Inflammatory macrophage treated with lipopolysaccharide for 4 hours (primary cell): ENCODE measurements around the gene HEXIM1.
A peak's percentile ranks its signal among the peaks of the same experiment; 100 is the strongest.
"Not testable (repeated sequence)": the region's sequence is repeated elsewhere in the genome, so short reads cannot be mapped to it uniquely, and the experiment has no call there.

Experiments used
- DNase-seq: peaks from one replicate; pipeline ENCODE4 v3.0.0-alpha.2; 2020

The HEXIM1 gene

GRCh38 chr17:45114117-45114932, 34.0 kb upstream of the HEXIM1 start:
- DNase-seq: no peak

- DNase-seq: no peak
Measured at GRCh38 chr17:45115015-45115625, 33.2 kb upstream of the HEXIM1 start.

- DNase-seq: no peak
Measured at GRCh38 chr17:45115871-45116270, 32.4 kb upstream of the HEXIM1 start.

DNA sequence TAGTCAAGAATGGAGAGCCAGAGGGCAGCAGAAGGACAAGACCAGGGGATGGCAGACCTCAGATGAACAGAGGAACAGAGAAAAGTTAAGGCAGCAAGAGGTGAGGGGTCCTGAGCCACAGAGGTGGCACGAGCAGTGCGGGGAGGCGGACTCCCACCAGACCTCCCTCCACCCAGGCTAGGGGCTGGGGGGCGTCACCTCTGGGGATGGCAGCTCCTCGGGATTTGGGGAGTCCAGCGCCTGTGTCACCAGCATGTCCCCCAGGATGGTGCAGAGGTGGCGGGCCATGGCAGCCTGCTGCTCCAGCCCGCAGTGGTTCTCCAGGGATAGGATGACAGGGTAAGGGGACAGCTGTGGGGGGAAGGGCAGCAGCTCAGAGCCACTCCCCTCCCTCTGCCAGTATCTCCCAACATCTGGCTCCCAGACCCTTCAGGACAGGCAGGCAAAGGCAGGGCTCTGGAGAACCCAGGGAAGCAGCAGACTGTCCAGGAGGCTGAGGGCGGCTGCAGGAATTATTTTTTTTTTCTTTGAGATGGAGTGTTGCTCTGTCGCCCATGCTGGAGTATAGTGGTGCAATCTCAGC, 31.8 kb upstream of the HEXIM1 start:
- no peak for DNase-seq

DNA sequence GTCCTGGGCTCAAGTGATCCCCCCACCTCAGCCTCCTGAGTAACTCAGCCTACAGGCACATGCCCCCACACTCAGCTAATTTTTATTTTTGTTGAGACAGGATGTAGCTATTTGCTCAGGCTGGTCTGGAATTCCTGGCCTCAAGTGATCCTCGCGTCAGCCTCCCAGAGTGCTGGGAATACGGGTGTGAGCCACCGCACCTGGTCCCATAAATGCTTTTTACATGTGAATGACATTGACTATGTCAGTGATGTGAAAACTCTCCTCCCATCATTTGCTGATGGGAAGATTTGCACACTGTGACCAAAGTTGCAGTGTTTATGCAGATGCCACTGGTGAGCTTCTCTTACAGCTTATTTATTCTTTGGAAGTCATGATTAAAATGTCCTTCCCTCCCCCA, 30.9 kb upstream of the HEXIM1 start:
- no peak for DNase-seq

DNA sequence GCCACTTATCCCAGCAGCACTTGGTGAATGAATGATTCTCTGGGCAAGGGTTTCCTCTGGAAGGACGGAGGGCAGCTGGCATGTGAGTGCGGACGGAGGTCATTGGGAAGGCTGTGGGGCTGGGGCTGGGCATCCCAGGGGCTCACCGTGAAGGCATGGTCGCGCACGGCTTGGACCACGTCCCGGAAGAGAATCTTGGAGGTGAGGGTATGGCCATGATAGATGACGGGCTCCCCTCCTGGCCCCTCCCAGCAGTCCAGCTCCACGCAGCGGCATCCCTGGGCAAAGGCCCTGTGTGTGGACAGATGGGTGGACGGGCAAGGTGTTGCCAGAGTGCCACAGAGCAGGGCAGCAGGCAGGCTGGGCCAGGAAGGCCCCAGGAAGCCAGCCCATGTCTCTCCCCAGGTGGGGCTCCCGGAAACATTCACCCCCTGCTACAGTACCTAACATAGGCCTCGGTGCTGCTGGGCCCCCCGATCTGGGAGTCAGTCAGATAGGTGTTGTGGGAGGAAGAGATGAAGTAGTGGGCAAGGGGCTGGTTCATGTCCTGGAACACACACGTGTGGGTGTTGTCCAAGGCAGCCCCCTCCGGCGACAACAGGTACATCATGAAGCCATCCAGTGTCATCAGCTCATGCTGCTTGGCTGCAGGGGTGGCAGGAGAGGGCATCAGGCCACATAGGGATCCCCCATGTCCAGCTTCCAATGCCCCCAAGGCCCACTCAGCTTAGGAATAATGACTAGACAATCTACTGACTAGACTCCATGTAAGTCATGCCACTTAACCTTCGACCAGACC, 30.2 kb upstream of the HEXIM1 start:
- DNase-seq: no peak

GRCh38 chr17:45118691-45119090, 29.6 kb upstream of the HEXIM1 start:
- no peak for DNase-seq

GRCh38 chr17:45119964-45120363, 28.3 kb upstream of the HEXIM1 start:
- DNase-seq: no peak

DNA sequence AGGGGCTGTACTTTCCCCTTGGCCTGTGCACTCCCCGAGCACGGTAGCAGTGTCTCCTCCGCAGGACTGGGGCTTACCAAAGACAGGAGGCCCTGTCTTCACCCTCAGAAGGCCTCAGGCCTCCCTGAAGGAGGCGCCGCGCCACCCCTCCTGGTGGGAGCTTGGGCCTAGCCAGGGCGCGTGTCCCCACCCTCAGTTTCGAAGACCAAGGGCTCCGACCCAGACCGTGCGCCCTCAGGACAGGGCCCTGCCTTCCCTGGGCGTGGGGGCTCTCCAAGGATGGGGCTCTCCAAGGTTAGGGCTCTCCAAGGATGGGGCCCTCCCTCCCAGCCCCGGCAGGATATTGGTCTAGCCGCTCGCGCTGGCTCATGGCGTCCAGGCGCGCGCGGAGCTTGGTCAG, 27.7 kb upstream of the HEXIM1 start:
- DNase-seq: no peak

- DNase-seq: no peak
Measured at GRCh38 chr17:45121055-45121454, 27.2 kb upstream of the HEXIM1 start.

DNA sequence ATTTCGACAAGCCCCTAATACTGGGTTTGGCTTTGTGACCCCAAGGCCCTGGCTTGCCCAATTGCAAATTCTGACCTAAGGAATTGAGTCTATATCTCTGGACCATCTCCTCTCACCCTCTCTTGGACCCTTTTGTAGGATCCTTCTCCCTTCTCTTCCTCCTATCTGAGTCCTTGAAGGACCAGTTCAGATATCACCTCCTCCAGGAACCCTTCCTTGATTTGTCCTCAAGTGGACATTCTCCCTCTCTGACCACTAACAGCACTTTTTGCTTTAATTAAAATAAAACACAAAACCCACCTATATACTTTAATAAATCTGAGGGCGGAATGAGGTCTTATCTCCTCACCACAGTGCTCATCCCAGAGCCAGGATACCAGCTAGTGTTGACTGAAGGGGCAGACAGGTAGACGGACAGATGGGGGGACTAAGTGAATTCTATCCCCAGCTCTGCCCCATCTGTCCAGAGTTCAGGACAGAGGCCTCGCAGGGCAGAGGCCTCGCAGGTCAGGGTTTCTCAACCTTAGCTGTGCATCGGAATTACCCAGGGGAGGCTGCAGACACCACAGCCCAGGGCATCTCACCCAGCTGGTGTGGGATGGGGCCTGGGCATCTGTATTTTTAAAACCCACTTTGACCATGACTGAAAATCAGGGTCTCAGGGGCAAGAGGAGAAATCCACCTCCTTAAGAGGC, 25.1 kb upstream of the HEXIM1 start:
- no peak for DNase-seq

GRCh38 chr17:45123930-45124796, 24.1 kb upstream of the HEXIM1 start:
- peak; percentile 69 for DNase-seq

GRCh38 chr17:45124797-45125122, 23.5 kb upstream of the HEXIM1 start:
- DNase-seq: not testable (repeated sequence)

DNA sequence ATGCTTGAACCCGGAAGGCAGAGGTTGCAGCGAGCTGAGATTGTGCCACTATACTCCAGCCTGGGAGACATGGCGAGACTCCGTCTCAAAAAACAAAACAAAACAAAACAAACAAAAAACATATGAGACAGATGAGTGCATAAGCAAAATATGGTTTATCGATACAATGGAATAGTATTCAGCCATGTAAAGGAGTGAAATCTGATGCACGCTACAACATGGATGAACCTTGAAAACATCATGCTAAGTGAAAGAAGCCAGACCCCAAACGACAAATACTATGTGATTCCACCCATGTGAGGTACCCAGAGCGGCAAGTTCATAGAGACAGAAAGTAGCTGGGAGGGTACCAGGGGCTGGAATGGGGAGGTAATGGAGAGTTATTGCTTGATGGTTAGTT, 22.8 kb upstream of the HEXIM1 start:
- DNase-seq: no peak

GRCh38 chr17:45127207-45127547, 21.1 kb upstream of the HEXIM1 start:
- no peak for DNase-seq

DNA sequence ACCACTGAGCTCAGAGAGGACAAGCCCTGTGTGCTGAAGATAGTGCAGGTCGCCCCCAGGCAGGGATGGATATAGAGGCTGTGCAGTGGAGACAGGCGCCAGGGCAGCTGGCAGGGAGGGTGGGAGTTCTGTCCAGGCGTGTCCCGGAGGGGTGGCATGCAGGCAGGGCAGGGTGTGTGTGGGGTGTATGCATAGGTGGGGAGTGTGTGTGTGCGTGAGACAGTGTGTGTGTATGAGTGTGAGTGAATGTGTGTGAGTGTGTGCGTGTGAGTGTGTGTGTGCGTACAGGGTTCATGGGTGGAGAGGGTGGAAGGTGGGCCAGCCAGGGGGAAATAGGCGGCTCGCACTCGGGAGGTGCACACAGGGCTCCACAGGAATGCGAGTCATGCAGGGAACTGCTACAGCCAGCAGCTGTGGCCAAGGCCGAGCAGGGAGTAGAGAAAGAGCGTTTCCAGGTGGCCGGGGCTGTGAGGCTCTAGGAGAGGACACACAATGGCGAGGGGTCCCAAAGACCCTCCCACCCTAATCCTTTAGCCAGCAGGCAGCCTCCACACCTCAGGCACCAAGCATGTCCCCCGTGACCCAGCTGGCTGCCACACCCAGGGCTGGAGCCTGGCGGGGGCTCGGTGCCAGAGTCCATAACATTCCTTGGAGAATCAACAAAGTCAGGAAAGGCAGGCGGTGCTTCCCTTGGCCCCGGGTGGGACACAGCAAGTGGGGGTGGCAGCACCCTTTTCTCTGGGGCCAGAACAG, 20.6 kb upstream of the HEXIM1 start:
- no peak for DNase-seq

DNA sequence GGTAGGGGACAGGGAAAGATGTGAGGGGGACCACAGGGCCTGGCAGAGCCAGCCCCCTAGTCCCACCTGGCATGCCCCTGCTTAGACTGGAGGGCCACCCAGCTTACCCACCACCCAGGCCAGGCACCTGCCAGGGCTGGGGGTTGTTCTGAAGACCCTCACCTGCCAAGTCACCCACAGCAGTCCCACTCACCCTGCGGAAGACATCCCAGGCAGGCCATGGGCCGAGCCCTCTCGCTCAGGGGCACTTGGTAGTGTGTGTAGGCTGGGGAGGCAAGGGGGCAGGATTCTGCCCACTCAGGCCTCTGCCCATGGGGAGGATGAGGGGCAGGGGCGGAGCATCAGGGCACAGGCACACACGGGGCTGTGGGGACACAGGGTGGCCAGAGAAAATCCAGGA, 19.9 kb upstream of the HEXIM1 start:
- DNase-seq: no peak

- no peak for DNase-seq
Measured at GRCh38 chr17:45128989-45129388, 19.3 kb upstream of the HEXIM1 start.

DNA sequence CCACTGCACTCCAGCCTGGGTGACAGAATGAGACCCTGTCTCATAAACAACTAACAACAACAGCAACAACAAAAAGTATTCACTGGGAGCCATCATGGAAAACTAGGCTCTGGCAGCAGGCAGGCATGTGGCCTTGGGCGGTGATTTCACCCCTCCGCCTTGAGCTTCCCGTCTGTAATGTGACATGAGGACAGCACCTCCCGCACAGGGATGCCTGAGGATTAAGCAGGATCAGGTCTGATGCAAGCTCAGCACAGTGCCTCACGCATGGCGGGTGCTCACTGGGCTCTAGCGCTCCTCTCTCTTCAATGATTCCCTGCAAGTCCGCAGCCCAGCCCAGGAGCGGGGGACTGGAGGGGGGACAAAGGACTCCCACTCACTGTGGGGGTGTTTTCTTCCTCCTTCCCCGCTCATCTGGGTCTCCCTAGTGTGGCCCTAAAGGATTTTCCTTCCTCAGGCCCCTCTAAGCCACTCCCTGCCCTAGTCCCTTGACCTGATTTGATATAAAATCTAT, 18.8 kb upstream of the HEXIM1 start:
- no peak for DNase-seq

DNA sequence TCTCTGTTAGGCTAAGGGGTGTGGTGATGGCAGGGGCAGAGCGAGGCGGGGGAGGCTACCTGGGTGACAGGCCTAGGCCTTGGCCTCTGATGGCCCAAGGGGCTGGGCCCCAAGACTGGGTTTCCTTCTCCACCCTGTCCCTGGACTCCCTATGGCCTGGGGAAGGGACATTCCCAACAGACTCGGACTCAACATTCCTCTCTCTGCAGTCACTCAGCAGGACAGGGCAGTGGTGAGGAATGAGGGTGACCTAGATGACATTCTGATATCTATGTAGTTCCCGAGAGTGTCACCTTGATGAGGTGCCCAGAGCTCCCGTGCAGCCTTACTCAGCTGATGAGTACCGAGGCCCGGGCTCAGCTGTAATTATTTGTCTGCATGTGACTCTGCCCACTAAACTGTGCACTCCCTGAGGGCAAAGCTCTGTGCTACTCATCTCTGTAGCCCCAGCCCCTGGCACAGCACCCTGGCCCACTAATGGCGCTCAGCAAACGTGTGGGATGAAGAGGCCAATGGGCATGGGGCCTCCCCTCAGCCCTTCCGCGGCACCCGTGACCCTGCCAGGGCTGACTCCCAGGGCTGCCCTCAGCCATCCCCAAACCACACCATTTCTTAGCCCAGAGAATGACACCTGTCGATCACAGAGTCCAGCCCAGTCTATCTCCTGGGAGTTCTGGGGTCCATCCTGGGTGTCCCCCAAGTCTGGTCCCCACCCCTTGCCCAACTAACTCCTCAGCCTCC, 18.2 kb upstream of the HEXIM1 start:
- DNase-seq: no peak
